ENCODE results near the gene R3HDM4. TPM values are rescaled to one million over a fixed set of nuclear protein-coding genes. Genes with fewer than 3 reads are reported as not detected.
A peak's percentile ranks its signal among the peaks of the same experiment; 100 is the strongest.

R3HDM4 gene
- total and polyA plus RNA-seq, 9 of the 15 experiments (the other 6 are each of a cell fraction or from before 2014, with no cell fraction given), result 3.2 to 154 (median 59.0) TPM

- Histone ChIP-seq H4K20me1 (replicated peaks; ENCODE audit: control insufficient read depth, insufficient read depth, low read length) (no peaks in the 10 kb centered on the region; the same call in 1 of the 2 replicates), H2AFZ (ENCODE audit: low read depth, low read length) (no peak overlapping the region), H3K9ac (ENCODE audit: insufficient read depth in 1 of 2, low read depth in 2 of 2, low read length in 2 of 2) (peak overlapping the region; percentile 87 to 99; a peak in 3 of 4 replicates), H3K27me3 (ENCODE audit: control insufficient read depth in 2 of 2, insufficient read depth in 2 of 2, low read length in 2 of 2) (no peaks in the 10 kb centered on the region), H3K4me3 (peak overlapping the region; percentile 99), H3K9me3 (replicated peaks; ENCODE audit: control insufficient read depth, insufficient read depth, low read depth, low read length) (no peaks in the 10 kb centered on the region), H3K27ac (ENCODE audit: extremely low read depth, low read depth, low read length) (peak overlapping the region; percentile 97), H3K36me3 (ENCODE audit: control insufficient read depth, insufficient read depth, low read length) (peaks cover 39% of the 10 kb centered on the region; the same call in 2 of the 3 replicates), H3K9me1 (ENCODE audit: control insufficient read depth, insufficient read depth, low read length) (no peaks in the 10 kb centered on the region), H3K79me2 (ENCODE audit: control insufficient read depth, insufficient read depth, low read length) (peaks cover 75% of the 10 kb centered on the region), H3K4me1 (replicated peaks in 1 of 2; ENCODE audit: control insufficient read depth in 2 of 2, insufficient read depth in 2 of 2, low read length in 2 of 2) (peaks cover 5 to 69% of the 10 kb centered on the region in 2 experiments; a peak in 4 of 5 replicates), H3K4me2 (ENCODE audit: insufficient read depth, low read length) (peak overlapping the region; percentile 95)
- peak; percentile 58 for TF ChIP-seq C11orf30 (IDR thresholded peaks at IDR 0.05; ENCODE audit: low read depth)
- TF ChIP-seq EP300 (IDR thresholded peaks at IDR 0.05; ENCODE audit: low read length), result no peak
- peak; percentile 63; the same call in 1 of the 2 replicates for TF ChIP-seq VEZF1 (CRISPR knock-in tag; IDR thresholded peaks at IDR 0.05)
- no peak for TF ChIP-seq FIP1L1 (IDR thresholded peaks at IDR 0.05; ENCODE audit: low read depth, low read length, poor library complexity, severe bottlenecking)
- peak; percentile 41; the same call in 1 of the 2 replicates for TF ChIP-seq MAFK (IDR thresholded peaks at IDR 0.05; ENCODE audit: low read length)
- no peak for TF ChIP-seq ZZZ3 (IDR thresholded peaks at IDR 0.05)
- TF ChIP-seq ZNF316 (IDR thresholded peaks at IDR 0.05), result peak; percentile 69
- TF ChIP-seq SIN3A (IDR thresholded peaks at IDR 0.05; ENCODE audit: borderline replicate concordance in 2 of 2, control insufficient read depth in 1 of 2, low read depth in 2 of 2, low read length in 2 of 2), result peak in 1 of 2 experiments; percentile 43; a peak in 1 of 4 replicates
- TF ChIP-seq MAFG (tag; conservative IDR thresholded peaks at IDR 0.05), result 0 out of 2 replicates have a peak, but pooled peaks have one; percentile 21
- peak; percentile 89 for TF ChIP-seq ZBTB7A (IDR thresholded peaks at IDR 0.05; ENCODE audit: borderline replicate concordance, control insufficient read depth, low read depth, low read length)
- no peak for TF ChIP-seq ZNF740 (CRISPR knock-in tag; IDR thresholded peaks at IDR 0.05)
- peak in 1 of 2 experiments; percentile 67; a peak in 1 of 4 replicates for TF ChIP-seq ZNF740 (tag; IDR thresholded peaks at IDR 0.05)
- TF ChIP-seq NR2C2 (CRISPR knock-in tag; IDR thresholded peaks at IDR 0.05), result no peak
- peak; percentile 67 for TF ChIP-seq NR2C2 (tag; IDR thresholded peaks at IDR 0.05)
- peak; percentile 17 for TF ChIP-seq PRDM10 (IDR thresholded peaks at IDR 0.05; ENCODE audit: partially characterized antibody)
- FAIRE-seq (no peak), DNase-seq (ENCODE audit: extremely low read depth in 1 of 4, low spot score in 3 of 4) (peak; percentile 64 to 79 (median 74)), ATAC-seq (peak; percentile 5; the same call in 1 of the 3 replicates)
- ChIA-PET POLR2A (interaction anchor here (0.6 to 1.0 kb wide), 2 partner anchors 12 to 27 kb away, joined by 3 to 5 read pairs; no protein-coding TSS in a partner anchor), CTCF (ENCODE audit: low intra/inter-chr PET ratio) (interaction anchor here (0.5 to 8.8 kb wide), 2 partner anchors 55 to 278 kb away, joined by 3 to 158 read pairs; partner anchors contain the start of genes STK11 and WDR18)
- WGBS (ENCODE audit: insufficient coverage, low coverage, missing lambda C conversion rate), result 0% methylated on average over 5 of the region's 15 CpGs
- intact Hi-C loops (cut with micrococcal nuclease) (no loop called here), in situ Hi-C loops (cut with MboI) (no loop called here)
- BruUV-seq (replicated peaks), result no TSS peak
Observed at GRCh38 chr19:927351-927779, 14.3 kb upstream of the R3HDM4 start.

All from K562 (cell line).